Tibial nerve (tissue), 3 donors: ENCODE data around the gene ATG101.

Experiments
- CTCF ChIP-seq, 5 experiments: fragments of 200-600 bp in 3 of 5; fragments of 450-650 bp in 2 of 5; sonication (generic) in 3 of 5; IDR thresholded peaks; one replicate each; pipeline ENCODE4 v1.5.1; 2016 to 2019; ENCODE audit warnings: antibody characterized with exemption in 5 of 5, mild to moderate bottlenecking in 3 of 5, moderate library complexity in 2 of 5
- POLR2A ChIP-seq, 2 donors: fragments of 450-650 bp; IDR thresholded peaks; one replicate each; pipeline ENCODE4 v1.6.1; 2017; ENCODE audit warnings: antibody characterized with exemption in 2 of 2, mild to moderate bottlenecking in 2 of 2, moderate library complexity in 2 of 2

DNA sequence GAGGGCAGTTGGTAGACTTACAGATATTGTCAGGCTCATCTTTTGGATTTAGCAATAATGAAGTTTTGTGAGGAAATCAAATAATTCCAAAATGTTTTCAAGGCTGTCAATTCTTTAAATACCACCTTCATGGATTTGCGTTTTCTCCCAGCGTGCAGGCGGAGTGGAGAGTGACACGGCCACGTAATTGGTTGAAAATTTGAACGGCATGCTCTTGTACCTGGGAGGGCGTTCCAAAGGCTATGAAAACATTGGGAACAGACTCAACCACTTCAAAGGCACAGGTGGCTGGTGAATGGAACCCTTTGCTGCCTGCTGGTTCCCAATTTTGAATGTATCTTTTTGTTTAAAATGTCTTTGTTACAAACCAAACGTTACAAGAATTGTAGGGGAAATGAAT, 22.1 kb downstream of the ATG101 start:
- TF ChIP-seq CTCF (IDR thresholded peaks at IDR 0.05): no peak
- TF ChIP-seq POLR2A (IDR thresholded peaks at IDR 0.05): no peak
